Panc1 (cell line): ENCODE measurements around the gene MYO5B. TPM values are rescaled to one million over a fixed set of nuclear protein-coding genes. Genes with fewer than 3 reads are reported as not detected.
"Not testable (repeated sequence)": the region's sequence is repeated elsewhere in the genome, so short reads cannot be mapped to it uniquely, and the experiment has no call there.

ENCODE experiments used
- ATAC-seq: fragments of 200-7000 bp; cut with Tn5 transposase; 2 replicates; pipeline ENCODE4 v1.9.1; 2020; ENCODE audit warnings: mild to moderate bottlenecking, moderate library complexity
- BruUV-seq: library from RNA; stranded (reverse); fragments of 400-500 nt; replicated peaks from 2 replicates; lab custom pipeline; 2021; lab: Mats Ljungman, UMichigan
- CTCF ChIA-PET: fragments of 300-600 bp; sonication (Branson Sonifier 250); formaldehyde crosslinking; loops from one replicate; lab custom pipeline; 2022; ENCODE audit warnings: antibody characterized with exemption; lab: Charles Lee
- POLR2A ChIA-PET: fragments of 300-600 bp; sonication (Branson Sonifier 250); formaldehyde crosslinking; loops from one replicate; lab custom pipeline; 2022; ENCODE audit warnings: antibody characterized with exemption; lab: Charles Lee
- DNase-seq: peaks from one replicate; pipeline ENCODE4 v3.0.0-alpha.2; 2010; ENCODE audit warnings: low read depth, low spot score
- H3K27ac ChIP-seq: 2 replicates; pipeline ENCODE4 v1.5.1; 2011; ENCODE audit warnings: mild to moderate bottlenecking, low read length, inconsistent platforms
- H3K27me3 ChIP-seq: fragments of 200-500 bp; sonication (Bioruptor generic); 2 replicates; pipeline ENCODE4 v1.6.0; 2014; ENCODE audit warnings: low read length, inconsistent platforms; ENCODE audit not compliant: control insufficient read depth, insufficient read depth
- H3K36me3 ChIP-seq: fragments of 200-500 bp; sonication (Bioruptor generic); 2 replicates; pipeline ENCODE4 v1.5.1; 2014; ENCODE audit warnings: inconsistent platforms, mild to moderate bottlenecking, low read length, moderate library complexity; ENCODE audit not compliant: control insufficient read depth, insufficient read depth
- H3K4me1 ChIP-seq: 2 replicates; pipeline ENCODE4 v1.5.1; 2011; ENCODE audit warnings: inconsistent platforms, mild to moderate bottlenecking, low read length, moderate library complexity; ENCODE audit not compliant: control insufficient read depth, insufficient read depth
- H3K4me3 ChIP-seq, 2 experiments: 2 replicates each; pipeline ENCODE4 v1.5.1; 2011 to 2012; ENCODE audit warnings: low read depth in 2 of 2, low read length in 2 of 2, mild to moderate bottlenecking in 2 of 2, inconsistent platforms in 1 of 2, moderate library complexity in 1 of 2
- H3K9me3 ChIP-seq: fragments of 200-500 bp; sonication (Bioruptor generic); 2 replicates; pipeline ENCODE4 v1.5.1; 2014; ENCODE audit warnings: low read depth, mild to moderate bottlenecking, inconsistent platforms, low read length, moderate library complexity; ENCODE audit not compliant: control insufficient read depth, insufficient read depth
- POLR2AphosphoS5 ChIP-seq: IDR thresholded peaks from 2 replicates; pipeline ENCODE4 v1.6.1; 2012; ENCODE audit warnings: mild to moderate bottlenecking, low read depth, low read length, moderate library complexity
- SIN3A ChIP-seq: IDR thresholded peaks from 2 replicates; pipeline ENCODE4 v1.6.1; 2012; ENCODE audit warnings: low read depth, mild to moderate bottlenecking, low read length, moderate library complexity, borderline replicate concordance; ENCODE audit not compliant: insufficient read depth
- TCF7L2 ChIP-seq: IDR thresholded peaks from 2 replicates; pipeline ENCODE4 v1.6.1; 2011; ENCODE audit warnings: mild to moderate bottlenecking, low read depth, low read length, inconsistent platforms
- in situ Hi-C: cut with HindIII; loops from 2 replicates; pipeline ENCODE4 v1.10.0; 2016; ENCODE audit warnings: low sequenced_read_pairs, low pct_unique_long_range_greater_than_20kb
- intact Hi-C: fragments of 100-400 bp; cut with micrococcal nuclease; formaldehyde crosslinking; loops from one replicate; pipeline ENCODE4 v1.10.0; 2022; ENCODE audit not compliant: unreplicated experiment
- total RNA-seq: library from RNA; stranded (reverse); gene quantifications from one replicate; pipeline ENCODE4 v1.2.1, GENCODE V29; 2021; ENCODE audit not compliant: unreplicated experiment
- TF ChIP-seq, protein P1 (sequence below): fragments of 450-650 bp; IDR thresholded peaks from 2 replicates; pipeline ENCODE4 v1.5.1; 2017; ENCODE audit warnings: mild to moderate bottlenecking
- TF ChIP-seq, protein P2 (sequence below), 2 experiments: IDR thresholded peaks; 2 replicates each; pipeline ENCODE4 v1.6.1; 2011 to 2012; ENCODE audit warnings: low read depth in 2 of 2, control low read depth in 1 of 2, low read length in 1 of 2, mild to moderate bottlenecking in 1 of 2, moderate library complexity in 1 of 2; ENCODE audit not compliant: insufficient read depth in 1 of 2

Gene MYO5B
- total RNA-seq, 1 experiment from 2014 or later: 0.31 TPM

DNA sequence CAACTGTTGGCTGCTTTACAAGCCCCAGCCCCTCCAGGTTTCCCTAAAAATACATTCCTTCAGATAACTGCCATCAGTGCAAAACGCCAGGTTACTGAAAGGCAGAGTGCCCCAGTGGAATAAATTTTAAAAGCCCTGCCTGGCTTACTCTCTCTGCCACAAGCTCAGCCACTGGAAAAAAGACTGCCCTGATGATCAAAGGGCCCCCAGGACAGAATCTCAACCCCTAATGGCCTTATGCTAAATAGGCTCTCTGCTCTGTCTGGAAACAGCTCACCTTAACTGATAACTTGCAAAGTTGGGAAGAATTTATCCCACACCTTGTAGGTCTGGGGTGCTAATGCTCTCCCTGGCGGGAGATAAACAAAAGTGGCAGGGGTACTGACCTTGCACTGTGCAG, 37.5 kb upstream of the MYO5B start:
- CTCF ChIA-PET: no interaction called here
- in situ Hi-C loops: no loop called here
- no peak for ATAC-seq
- intact Hi-C loops: no loop called here
- DNase-seq: no peak
- Histone ChIP-seq H3K36me3 (no peaks in the 10 kb centered on the region), H3K4me1 (no peaks in the 10 kb centered on the region), H3K27ac (no peak overlapping the region), H3K9me3 (no peaks in the 10 kb centered on the region), H3K27me3 (no peaks in the 10 kb centered on the region), H3K4me3 (no peak overlapping the region)
- POLR2A ChIA-PET: no interaction called here
- TF ChIP-seq, protein P1, sequence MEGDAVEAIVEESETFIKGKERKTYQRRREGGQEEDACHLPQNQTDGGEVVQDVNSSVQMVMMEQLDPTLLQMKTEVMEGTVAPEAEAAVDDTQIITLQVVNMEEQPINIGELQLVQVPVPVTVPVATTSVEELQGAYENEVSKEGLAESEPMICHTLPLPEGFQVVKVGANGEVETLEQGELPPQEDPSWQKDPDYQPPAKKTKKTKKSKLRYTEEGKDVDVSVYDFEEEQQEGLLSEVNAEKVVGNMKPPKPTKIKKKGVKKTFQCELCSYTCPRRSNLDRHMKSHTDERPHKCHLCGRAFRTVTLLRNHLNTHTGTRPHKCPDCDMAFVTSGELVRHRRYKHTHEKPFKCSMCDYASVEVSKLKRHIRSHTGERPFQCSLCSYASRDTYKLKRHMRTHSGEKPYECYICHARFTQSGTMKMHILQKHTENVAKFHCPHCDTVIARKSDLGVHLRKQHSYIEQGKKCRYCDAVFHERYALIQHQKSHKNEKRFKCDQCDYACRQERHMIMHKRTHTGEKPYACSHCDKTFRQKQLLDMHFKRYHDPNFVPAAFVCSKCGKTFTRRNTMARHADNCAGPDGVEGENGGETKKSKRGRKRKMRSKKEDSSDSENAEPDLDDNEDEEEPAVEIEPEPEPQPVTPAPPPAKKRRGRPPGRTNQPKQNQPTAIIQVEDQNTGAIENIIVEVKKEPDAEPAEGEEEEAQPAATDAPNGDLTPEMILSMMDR: no peak
- TF ChIP-seq TCF7L2: no peak
- BruUV-seq: no TSS peak

DNA sequence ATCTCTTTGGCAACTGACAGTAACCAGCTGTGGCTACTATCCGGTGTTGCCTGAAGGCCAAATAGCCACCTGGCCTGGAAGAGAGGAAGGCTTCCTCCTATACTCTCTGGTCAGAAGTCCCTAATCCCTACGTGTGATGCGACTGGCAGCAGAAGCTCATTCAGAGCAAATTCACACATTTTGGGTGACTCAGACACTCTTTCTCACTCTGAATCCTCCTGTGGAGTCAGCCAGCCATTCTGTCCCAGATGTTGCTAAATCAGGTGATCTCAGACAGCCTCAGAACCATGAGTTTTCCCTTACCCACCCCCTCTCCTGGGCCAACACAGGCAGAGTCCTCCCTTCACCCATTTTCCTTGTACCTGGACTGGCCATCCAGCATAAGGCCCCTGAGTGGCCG, 36.7 kb upstream of the MYO5B start:
- in situ Hi-C loops: no loop called here
- CTCF ChIA-PET: no interaction called here
- Histone ChIP-seq H3K9me3 (no peaks in the 10 kb centered on the region), H3K27ac (no peak overlapping the region), H3K36me3 (no peaks in the 10 kb centered on the region), H3K4me1 (no peaks in the 10 kb centered on the region), H3K27me3 (no peaks in the 10 kb centered on the region), H3K4me3 (no peak overlapping the region)
- BruUV-seq: no TSS peak
- POLR2A ChIA-PET: no interaction called here
- ATAC-seq (no peak), DNase-seq (no peak)
- intact Hi-C loops: no loop called here
- TF ChIP-seq, protein P2, sequence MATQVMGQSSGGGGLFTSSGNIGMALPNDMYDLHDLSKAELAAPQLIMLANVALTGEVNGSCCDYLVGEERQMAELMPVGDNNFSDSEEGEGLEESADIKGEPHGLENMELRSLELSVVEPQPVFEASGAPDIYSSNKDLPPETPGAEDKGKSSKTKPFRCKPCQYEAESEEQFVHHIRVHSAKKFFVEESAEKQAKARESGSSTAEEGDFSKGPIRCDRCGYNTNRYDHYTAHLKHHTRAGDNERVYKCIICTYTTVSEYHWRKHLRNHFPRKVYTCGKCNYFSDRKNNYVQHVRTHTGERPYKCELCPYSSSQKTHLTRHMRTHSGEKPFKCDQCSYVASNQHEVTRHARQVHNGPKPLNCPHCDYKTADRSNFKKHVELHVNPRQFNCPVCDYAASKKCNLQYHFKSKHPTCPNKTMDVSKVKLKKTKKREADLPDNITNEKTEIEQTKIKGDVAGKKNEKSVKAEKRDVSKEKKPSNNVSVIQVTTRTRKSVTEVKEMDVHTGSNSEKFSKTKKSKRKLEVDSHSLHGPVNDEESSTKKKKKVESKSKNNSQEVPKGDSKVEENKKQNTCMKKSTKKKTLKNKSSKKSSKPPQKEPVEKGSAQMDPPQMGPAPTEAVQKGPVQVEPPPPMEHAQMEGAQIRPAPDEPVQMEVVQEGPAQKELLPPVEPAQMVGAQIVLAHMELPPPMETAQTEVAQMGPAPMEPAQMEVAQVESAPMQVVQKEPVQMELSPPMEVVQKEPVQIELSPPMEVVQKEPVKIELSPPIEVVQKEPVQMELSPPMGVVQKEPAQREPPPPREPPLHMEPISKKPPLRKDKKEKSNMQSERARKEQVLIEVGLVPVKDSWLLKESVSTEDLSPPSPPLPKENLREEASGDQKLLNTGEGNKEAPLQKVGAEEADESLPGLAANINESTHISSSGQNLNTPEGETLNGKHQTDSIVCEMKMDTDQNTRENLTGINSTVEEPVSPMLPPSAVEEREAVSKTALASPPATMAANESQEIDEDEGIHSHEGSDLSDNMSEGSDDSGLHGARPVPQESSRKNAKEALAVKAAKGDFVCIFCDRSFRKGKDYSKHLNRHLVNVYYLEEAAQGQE (IDR thresholded peaks at IDR 0.05; ENCODE audit: insufficient read depth in 1 of 2, low read depth in 2 of 2, low read length in 1 of 2): no peak
- TF ChIP-seq, protein P1: no peak
- TF ChIP-seq SIN3A: no peak
- TF ChIP-seq TCF7L2: no peak
- TF ChIP-seq POLR2AphosphoS5: no peak

DNA sequence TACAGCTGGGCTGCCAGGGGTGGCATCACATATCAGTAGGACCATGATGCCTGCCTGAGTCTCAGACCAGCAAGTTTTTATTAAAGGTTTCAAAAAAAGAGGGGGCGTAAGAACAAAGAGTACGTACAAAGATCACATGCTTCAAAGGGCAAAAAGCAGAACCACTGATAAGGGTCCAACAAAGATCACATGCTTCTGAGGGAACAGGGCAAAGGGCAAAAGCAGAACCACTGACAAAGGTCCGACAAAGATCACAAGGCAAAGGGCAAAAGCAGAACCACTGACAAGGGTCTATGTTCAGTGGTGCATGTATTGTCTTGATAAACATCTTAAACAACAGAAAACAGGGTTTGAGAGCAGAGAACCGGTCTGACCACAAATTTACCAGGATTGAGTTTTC, 25.3 kb upstream of the MYO5B start:
- ATAC-seq, intact Hi-C loops, in situ Hi-C loops, CTCF ChIA-PET, H3K4me3 ChIP-seq, H3K27ac ChIP-seq, DNase-seq, H3K9me3 ChIP-seq, POLR2A ChIA-PET, H3K36me3 ChIP-seq, H3K4me1 ChIP-seq, H3K27me3 ChIP-seq, BruUV-seq: not testable (repeated sequence)
